Cardiac muscle cell (in vitro differentiated cells and primary cell): ENCODE results near the gene ABI1. TPM values are rescaled to one million over a fixed set of nuclear protein-coding genes. Genes with fewer than 3 reads are reported as not detected.
A peak's percentile ranks its signal among the peaks of the same experiment; 100 is the strongest.

Experiments used
- DNase-seq, 2 donors: peaks; one replicate each; pipeline versions ENCODE4 v3.0.0 to v3.0.0-alpha.2; 2010 to 2017; ENCODE audit warnings: low read depth in 1 of 2, low spot score in 1 of 2
- H3K27ac ChIP-seq: fragments of 200-600 bp; sonication (generic); 2 replicates; pipeline ENCODE4 v1.5.1; 2016
- H3K27me3 ChIP-seq: fragments of 200-600 bp; sonication (generic); 2 replicates; pipeline ENCODE4 v1.6.0; 2016; ENCODE audit warnings: control low read depth
- H3K36me3 ChIP-seq: fragments of 200-600 bp; sonication (generic); 2 replicates; pipeline ENCODE4 v1.5.1; 2016; ENCODE audit warnings: control low read depth
- H3K4me1 ChIP-seq: fragments of 200-600 bp; sonication (generic); 2 replicates; pipeline ENCODE4 v1.8.1; 2017; ENCODE audit warnings: low read depth, mild to moderate bottlenecking, mixed run types
- H3K4me3 ChIP-seq: fragments of 200-600 bp; sonication (generic); 2 replicates; pipeline ENCODE4 v1.5.1; 2016; ENCODE audit warnings: mild to moderate bottlenecking
- H3K9me3 ChIP-seq: fragments of 200-600 bp; sonication (generic); 2 replicates; pipeline ENCODE4 v1.5.1; 2017; ENCODE audit warnings: low read depth, mild to moderate bottlenecking, control low read depth
- CTCF ChIP-seq: IDR thresholded peaks from 2 replicates; pipeline ENCODE4 v1.5.1; 2012; ENCODE audit warnings: low read depth, mild to moderate bottlenecking, low read length
- polyA plus RNA-seq: library from polyadenylated mRNA; unstranded; fragments of >200 nt; fragmentation: Nextera tagmentation; extraction: Ambion mirVana; gene quantifications from 2 replicates; pipeline ENCODE4 v1.2.1, GENCODE V29; 2016
- total RNA-seq: library from RNA; depleted of rRNA; stranded (reverse); fragments of >200 nt; gene quantifications from 2 replicates; pipeline ENCODE4 v1.2.3, GENCODE V29; 2016

The ABI1 gene
- total and polyA plus RNA-seq, 2 experiments from 2014 or later = 36.8 to 38.7 TPM

- TF ChIP-seq CTCF = no peak
- no peak for DNase-seq
- H3K27ac ChIP-seq = no peak overlapping the region
- H3K9me3 ChIP-seq = no peaks in the 10 kb centered on the region
- H3K4me1 ChIP-seq = peaks cover 5% of the 10 kb centered on the region
- no peaks in the 10 kb centered on the region for H3K36me3 ChIP-seq
- no peak overlapping the region for H3K4me3 ChIP-seq
- no peaks in the 10 kb centered on the region for H3K27me3 ChIP-seq
Measured at GRCh38 chr10:26863351-26864076, 2.8 kb upstream of the ABI1 start.

GRCh38 chr10:26861205-26861998, 644 bp upstream of the ABI1 start:
- Histone ChIP-seq H3K4me1 (peaks cover 16% of the 10 kb centered on the region), H3K4me3 (no peak overlapping the region), H3K27me3 (no peaks in the 10 kb centered on the region), H3K36me3 (no peaks in the 10 kb centered on the region), H3K9me3 (no peaks in the 10 kb centered on the region), H3K27ac (no peak overlapping the region)
- no peak for DNase-seq
- TF ChIP-seq CTCF = peak; percentile 70

- Histone ChIP-seq H3K9me3 (no peaks in the 10 kb centered on the region), H3K27ac (peak overlapping the region; percentile 94)
- DNase-seq = peak; percentile 72
Measured at GRCh38 chr10:26860102-26860442, 686 bp downstream of the ABI1 start.

GRCh38 chr10:26859241-26860101, 1.3 kb downstream of the ABI1 start:
- peak in 1 of 2 donors; percentile 32 for DNase-seq
- no peaks in the 10 kb centered on the region for H3K36me3 ChIP-seq
- no peaks in the 10 kb centered on the region for H3K27me3 ChIP-seq
- peak overlapping the region; percentile 94 for H3K27ac ChIP-seq
- peaks cover 20% of the 10 kb centered on the region for H3K4me1 ChIP-seq
- H3K9me3 ChIP-seq = no peaks in the 10 kb centered on the region
- TF ChIP-seq CTCF = no peak
- H3K4me3 ChIP-seq = peak overlapping the region; percentile 94

More at GRCh38 chr10:26860102-26860442, 686 bp downstream of the ABI1 start:
- peaks cover 16% of the 10 kb centered on the region for H3K4me1 ChIP-seq
- TF ChIP-seq CTCF = no peak
- H3K27me3 ChIP-seq = no peaks in the 10 kb centered on the region
- peak overlapping the region; percentile 94 for H3K4me3 ChIP-seq
- no peaks in the 10 kb centered on the region for H3K36me3 ChIP-seq

GRCh38 chr10:26858707-26859034, 2.1 kb downstream of the ABI1 start:
- DNase-seq = peak in 1 of 2 donors; percentile 34
- Histone ChIP-seq H3K4me1 (peaks cover 26% of the 10 kb centered on the region), H3K27ac (peak overlapping the region; percentile 94), H3K9me3 (no peaks in the 10 kb centered on the region), H3K27me3 (no peaks in the 10 kb centered on the region), H3K36me3 (no peaks in the 10 kb centered on the region), H3K4me3 (peak overlapping the region; percentile 94)
- TF ChIP-seq CTCF = no peak
